Kidney (tissue), 14 donors: ENCODE measurements around the gene NID1. TPM values are rescaled to one million over a fixed set of nuclear protein-coding genes. Genes with fewer than 3 reads are reported as not detected.

Source experiments
- DNase-seq, 5 donors: peaks; one replicate each; pipeline ENCODE4 v3.0.0-alpha.2; 2013 to 2020
- FAIRE-seq: peaks from 2 replicates; lab custom pipeline; 2012; peaks lifted over from hg19 to GRCh38; lab: Jason Lieb, UNC
- H3K27ac ChIP-seq, 2 donors: one replicate each; pipeline ENCODE4 v1.7.0; 2013; ENCODE audit warnings: low read depth in 2 of 2, low read length in 2 of 2, inconsistent platforms in 1 of 2
- H3K27me3 ChIP-seq: one replicate; pipeline ENCODE4 v1.7.1; 2013; ENCODE audit warnings: low read length, inconsistent platforms; ENCODE audit not compliant: control insufficient read depth, insufficient read depth
- H3K36me3 ChIP-seq, 3 donors: one replicate each; pipeline versions ENCODE4 v1.7.0 to v1.7.1; 2013; ENCODE audit warnings: low read length in 3 of 3, control low read depth in 1 of 3, inconsistent platforms in 1 of 3; ENCODE audit not compliant: insufficient read depth in 3 of 3, control insufficient read depth in 2 of 3
- H3K4me1 ChIP-seq, 3 donors: one replicate each; pipeline versions ENCODE4 v1.7.0 to v1.7.1; 2013; ENCODE audit warnings: low read length in 3 of 3, inconsistent platforms in 1 of 3, low read depth in 1 of 3; ENCODE audit not compliant: control insufficient read depth in 2 of 3, insufficient read depth in 2 of 3
- H3K4me3 ChIP-seq, 3 donors: one replicate each; pipeline versions ENCODE4 v1.7.0 to v1.8.1; 2013; ENCODE audit warnings: low read length in 3 of 3, control low read depth in 1 of 3, inconsistent platforms in 1 of 3
- H3K9ac ChIP-seq, 3 donors: one replicate each; pipeline versions ENCODE4 v1.7.0 to v1.7.1; 2013; ENCODE audit warnings: low read length in 3 of 3, control low read depth in 1 of 3, inconsistent platforms in 1 of 3
- H3K9me3 ChIP-seq, 3 donors: one replicate each; pipeline versions ENCODE4 v1.7.0 to v1.7.1; 2013; ENCODE audit warnings: low read length in 3 of 3, control low read depth in 1 of 3, inconsistent platforms in 1 of 3; ENCODE audit not compliant: control insufficient read depth in 2 of 3, insufficient read depth in 1 of 3
- CTCF ChIP-seq: IDR thresholded peaks from 3 replicates; pipeline ENCODE4 v1.5.1; 2012; ENCODE audit warnings: mild to moderate bottlenecking, moderate library complexity, borderline replicate concordance; ENCODE audit not compliant: insufficient read depth; ENCODE audit errors: extremely low read depth
- intact Hi-C: fragments of 100-400 bp; cut with DNase I; formaldehyde crosslinking; loops from one replicate; pipeline ENCODE4 v1.11.1; 2022
- polyA plus RNA-seq: library from polyadenylated mRNA; stranded (reverse); fragments of 350-450 nt; fragmentation: Illumina TruSeq; extraction: RNeasy Lipid Tissue Mini Kit (QIAGEN cat#74804); gene quantifications from one replicate; pipeline ENCODE4 v1.2.3, GENCODE V29; 2014; ENCODE audit warnings: low read depth, low replicate concordance; ENCODE audit not compliant: insufficient read depth
- total RNA-seq: library from RNA; stranded (reverse); fragmentation: NEBNext Ultra II Directional; extraction: Animal tissue kit (Norgen Biotek cat#: 25700); gene quantifications from one replicate; pipeline ENCODE4 v1.2.1, GENCODE V29; 2021
- donor health status: control.
- donor health status: control.
- donor health status: control.
- donor health status: control.
- donor health status: control.
- donor health status: DM: yes; HTN: yes; CAD: no.
- donor health status: Normal renal cell carcinoma (clear cell type).

NID1 gene
- total and polyA plus RNA-seq, 2 donors from 2014 or later = 7.4 to 70.1 TPM

GRCh38 chr1:235958021-235958420, 106.9 kb downstream of the NID1 start:
- intact Hi-C loops = no loop called here
- H3K9me3 ChIP-seq = no peaks in the 10 kb centered on the region
- no peak overlapping the region for H3K9ac ChIP-seq
- FAIRE-seq (no peak), DNase-seq (no peak)
- no peak overlapping the region for H3K4me3 ChIP-seq
- no peak for TF ChIP-seq CTCF
- no peaks in the 10 kb centered on the region for H3K4me1 ChIP-seq
- H3K27me3 ChIP-seq = no peaks in the 10 kb centered on the region
- no peaks in the 10 kb centered on the region for H3K36me3 ChIP-seq
- H3K27ac ChIP-seq = no peak overlapping the region

GRCh38 chr1:235955777-235956176, 109.1 kb downstream of the NID1 start:
- no peak overlapping the region for H3K4me3 ChIP-seq
- intact Hi-C loops = no loop called here
- H3K4me1 ChIP-seq = no peaks in the 10 kb centered on the region
- FAIRE-seq (no peak), DNase-seq (no peak)
- no peaks in the 10 kb centered on the region for H3K27me3 ChIP-seq
- no peak for TF ChIP-seq CTCF
- no peak overlapping the region for H3K27ac ChIP-seq
- no peak overlapping the region for H3K9ac ChIP-seq
- no peaks in the 10 kb centered on the region for H3K9me3 ChIP-seq
- no peaks in the 10 kb centered on the region for H3K36me3 ChIP-seq

- H3K4me1 ChIP-seq = no peaks in the 10 kb centered on the region
- DNase-seq = no peak
- no peaks in the 10 kb centered on the region for H3K27me3 ChIP-seq
- intact Hi-C loops = no loop called here
- no peaks in the 10 kb centered on the region for H3K9me3 ChIP-seq
- H3K4me3 ChIP-seq = no peak overlapping the region
- H3K27ac ChIP-seq = no peak overlapping the region
- no peak for TF ChIP-seq CTCF
- FAIRE-seq = no peak
- H3K36me3 ChIP-seq = no peaks in the 10 kb centered on the region
- no peak overlapping the region for H3K9ac ChIP-seq
Observed at GRCh38 chr1:235954306-235955283, 110.3 kb downstream of the NID1 start.
